Suprapubic skin (tissue), 3 donors: ENCODE data around the gene ROBO2.

ENCODE experiments used
- CTCF ChIP-seq, 2 donors: fragments of 200-600 bp in 1 of 2; fragments of 450-650 bp in 1 of 2; sonication (generic) in 1 of 2; IDR thresholded peaks; one replicate each; pipeline ENCODE4 v1.5.1; 2016 to 2019; ENCODE audit warnings: antibody characterized with exemption in 2 of 2, mild to moderate bottlenecking in 1 of 2, moderate library complexity in 1 of 2
- POLR2AphosphoS5 ChIP-seq, 3 donors: sonication (generic); formaldehyde crosslinking; IDR thresholded peaks; one replicate each; pipeline ENCODE4 v1.6.1; 2017; ENCODE audit warnings: antibody characterized with exemption in 3 of 3

- TF ChIP-seq CTCF (IDR thresholded peaks at IDR 0.05) (no peak), POLR2AphosphoS5 (IDR thresholded peaks at IDR 0.05) (no peak)
Measured at GRCh38 chr3:77040926-77041722, 1.2 kb downstream of the ROBO2 start.
